Liver (tissue), 9 donors: ENCODE measurements around the gene GTPBP6. TPM values are rescaled to one million over a fixed set of nuclear protein-coding genes. Genes with fewer than 3 reads are reported as not detected.

ENCODE experiments used
- DNase-seq: peaks from one replicate; pipeline ENCODE4 v3.0.0-alpha.2; 2017; ENCODE audit warnings: low spot score
- H3K27ac ChIP-seq, 2 donors: one replicate each; pipeline ENCODE4 v1.7.0; 2013; ENCODE audit warnings: inconsistent platforms in 2 of 2, low read length in 2 of 2, control low read depth in 1 of 2, low read depth in 1 of 2, mild to moderate bottlenecking in 1 of 2
- H3K27me3 ChIP-seq, 4 donors: one replicate each; pipeline versions ENCODE4 v1.6.1 to v1.7.0; 2013; ENCODE audit warnings: low read length in 3 of 4, inconsistent platforms in 1 of 4, mild to moderate bottlenecking in 1 of 4, moderate library complexity in 1 of 4; ENCODE audit not compliant: control insufficient read depth in 4 of 4, insufficient read depth in 4 of 4
- H3K36me3 ChIP-seq, 4 donors: one replicate each; pipeline versions ENCODE4 v1.6.1 to v1.7.0; 2013; ENCODE audit warnings: low read length in 3 of 4, mild to moderate bottlenecking in 3 of 4, low read depth in 1 of 4, moderate library complexity in 1 of 4; ENCODE audit not compliant: control insufficient read depth in 4 of 4, insufficient read depth in 3 of 4
- H3K4me1 ChIP-seq, 4 donors: one replicate each; pipeline versions ENCODE4 v1.6.1 to v1.7.0; 2013; ENCODE audit warnings: low read length in 3 of 4, mild to moderate bottlenecking in 3 of 4, moderate library complexity in 1 of 4; ENCODE audit not compliant: control insufficient read depth in 4 of 4, insufficient read depth in 4 of 4
- H3K4me3 ChIP-seq, 3 donors: one replicate each; pipeline versions ENCODE4 v1.6.1 to v1.7.0; 2013; ENCODE audit warnings: low read length in 3 of 3, control low read depth in 1 of 3, low read depth in 1 of 3, mild to moderate bottlenecking in 1 of 3
- H3K9ac ChIP-seq, 2 donors: one replicate each; pipeline ENCODE4 v1.7.0; 2013; ENCODE audit warnings: low read length in 2 of 2, mild to moderate bottlenecking in 2 of 2, moderate library complexity in 2 of 2, control low read depth in 1 of 2, low read depth in 1 of 2
- H3K9me3 ChIP-seq, 4 donors: one replicate each; pipeline versions ENCODE4 v1.6.1 to v1.7.0; 2013; ENCODE audit warnings: low read length in 3 of 4; ENCODE audit not compliant: control insufficient read depth in 4 of 4
- CTCF ChIP-seq: fragments of 150-350 bp; IDR thresholded peaks from 2 replicates; pipeline ENCODE4 v1.5.1; 2017; ENCODE audit warnings: improper control_type of control experiment, low read depth, low read length; ENCODE audit not compliant: missing input control
- EGR1 ChIP-seq, 2 donors: IDR thresholded peaks; 2 replicates each; pipeline ENCODE4 v1.6.1; 2016 to 2018; ENCODE audit warnings: antibody characterized with exemption in 2 of 2, low read depth in 2 of 2
- FOXA1 ChIP-seq: IDR thresholded peaks from 2 replicates; pipeline ENCODE4 v1.6.1; 2016; ENCODE audit warnings: antibody characterized with exemption
- FOXA2 ChIP-seq: IDR thresholded peaks from 2 replicates; pipeline ENCODE4 v1.6.1; 2016; ENCODE audit warnings: antibody characterized with exemption
- GABPA ChIP-seq, 2 donors: IDR thresholded peaks in 1 of 2; conservative IDR thresholded peaks in 1 of 2; 2 replicates each; pipeline ENCODE4 v1.6.1; 2016; ENCODE audit warnings: antibody characterized with exemption in 2 of 2, mild to moderate bottlenecking in 1 of 2, moderate library complexity in 1 of 2
- MAX ChIP-seq: IDR thresholded peaks from 2 replicates; pipeline ENCODE4 v1.6.1; 2016; ENCODE audit warnings: antibody characterized with exemption
- NR2F2 ChIP-seq: IDR thresholded peaks from 2 replicates; pipeline ENCODE4 v1.6.1; 2016; ENCODE audit warnings: antibody characterized with exemption
- RAD21 ChIP-seq, 2 donors: IDR thresholded peaks; 2 replicates each; pipeline ENCODE4 v1.6.1; 2016; ENCODE audit warnings: antibody characterized with exemption in 2 of 2, mild to moderate bottlenecking in 2 of 2
- RXRA ChIP-seq, 2 donors: IDR thresholded peaks; 2 replicates each; pipeline ENCODE4 v1.6.1; 2017 to 2018; ENCODE audit warnings: antibody characterized with exemption in 2 of 2, mild to moderate bottlenecking in 1 of 2
- SP1 ChIP-seq: IDR thresholded peaks from 2 replicates; pipeline ENCODE4 v1.6.1; 2018; ENCODE audit warnings: antibody characterized with exemption, mild to moderate bottlenecking
- TAF1 ChIP-seq: conservative IDR thresholded peaks from 2 replicates; pipeline ENCODE4 v1.6.1; 2016; ENCODE audit warnings: antibody characterized with exemption, mild to moderate bottlenecking
- YY1 ChIP-seq: IDR thresholded peaks from 2 replicates; pipeline ENCODE4 v1.6.1; 2016; ENCODE audit warnings: antibody characterized with exemption, mild to moderate bottlenecking
- ZBTB33 ChIP-seq: IDR thresholded peaks from 2 replicates; pipeline ENCODE4 v1.6.1; 2016; ENCODE audit warnings: antibody characterized with exemption
- WGBS: extraction: QIAGEN DNeasy Blood & Tissue Kit; methylation state at CpG from one replicate; pipeline ENCODE4 v1.1.7; 2013; 5-methylcytosine and 5-hydroxymethylcytosine counted together
- polyA plus RNA-seq, 2 donors: library from polyadenylated mRNA; stranded (reverse) in 1 of 2; unstranded in 1 of 2; fragments of 200-250 nt in 1 of 2; fragments of >200 nt in 1 of 2; fragmentation: Nextera tagmentation in 1 of 2; extraction: Ambion mirVana in 1 of 2; gene quantifications; one replicate each; pipeline versions ENCODE4 v1.2.1 to v1.2.3, GENCODE V29; 2013 to 2015
- total RNA-seq, 2 donors: library from RNA; depleted of rRNA; stranded (reverse); fragments of >200 nt; gene quantifications; one replicate each; pipeline ENCODE4 v1.2.3, GENCODE V29; 2014
- TF ChIP-seq, protein P1 (sequence below): IDR thresholded peaks from 2 replicates; pipeline ENCODE4 v1.6.1; 2016; ENCODE audit warnings: antibody characterized with exemption, mild to moderate bottlenecking
- TF ChIP-seq, protein P2 (sequence below): IDR thresholded peaks from 2 replicates; pipeline ENCODE4 v1.6.1; 2016; ENCODE audit warnings: antibody characterized with exemption
- donor health status: healthy.
- donor health status: healthy.
- donor health status: healthy.
- donor health status: healthy.
- donor health status: healthy.

GTPBP6 gene
- total and polyA plus RNA-seq, 4 donors, result 11.3 to 29.2 (median 16.6) TPM

DNA sequence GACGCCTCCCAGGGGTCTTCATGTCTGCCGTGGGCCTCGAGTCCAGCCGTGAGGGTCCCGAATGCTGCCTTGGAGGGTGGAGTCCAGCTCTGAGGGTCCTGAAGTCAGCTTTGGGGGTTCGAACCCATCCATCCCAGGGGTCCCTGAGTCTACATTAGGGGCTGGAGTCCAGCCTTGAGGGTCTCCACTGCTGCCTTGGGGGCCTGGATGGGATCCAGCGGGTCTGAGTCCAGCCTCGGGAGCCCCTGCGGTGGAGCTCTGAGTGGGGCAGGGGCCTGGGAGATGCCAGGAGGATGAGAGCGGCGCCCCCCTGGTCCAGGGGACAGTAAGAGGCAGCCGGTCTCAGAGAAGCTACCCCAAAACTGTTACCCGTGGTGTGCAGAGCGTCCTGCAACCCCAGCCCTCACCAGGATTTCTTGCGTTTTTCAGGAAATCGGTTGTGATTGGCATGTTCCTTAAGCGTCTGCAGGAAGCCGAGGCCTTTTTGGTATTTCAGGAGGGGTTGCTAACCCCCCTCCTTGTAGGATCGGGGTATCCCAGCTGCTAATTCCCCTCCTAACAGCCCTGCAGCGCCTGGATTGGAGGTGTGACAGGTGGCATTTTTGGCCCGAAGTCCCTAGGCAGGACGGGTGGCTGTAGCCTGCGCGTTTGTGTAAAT is 1.7 kb upstream of the GTPBP6 start:
- Histone ChIP-seq H3K4me3 (peak overlapping the region; percentile 41 to 77 (median 62)), H3K4me1 (peaks cover 10 to 27% (median 15%) of the 10 kb centered on the region in 4 donors), H3K36me3 (peaks cover 0 to 4% (median under 1%) of the 10 kb centered on the region in 4 donors), H3K9me3 (no peaks in the 10 kb centered on the region), H3K27ac (no peak overlapping the region), H3K27me3 (no peaks in the 10 kb centered on the region), H3K9ac (peak overlapping the region; percentile 7 to 88)
- TF ChIP-seq ZBTB33, result no peak
- no peak for TF ChIP-seq RAD21 (IDR thresholded peaks at IDR 0.05)
- TF ChIP-seq, protein P1, sequence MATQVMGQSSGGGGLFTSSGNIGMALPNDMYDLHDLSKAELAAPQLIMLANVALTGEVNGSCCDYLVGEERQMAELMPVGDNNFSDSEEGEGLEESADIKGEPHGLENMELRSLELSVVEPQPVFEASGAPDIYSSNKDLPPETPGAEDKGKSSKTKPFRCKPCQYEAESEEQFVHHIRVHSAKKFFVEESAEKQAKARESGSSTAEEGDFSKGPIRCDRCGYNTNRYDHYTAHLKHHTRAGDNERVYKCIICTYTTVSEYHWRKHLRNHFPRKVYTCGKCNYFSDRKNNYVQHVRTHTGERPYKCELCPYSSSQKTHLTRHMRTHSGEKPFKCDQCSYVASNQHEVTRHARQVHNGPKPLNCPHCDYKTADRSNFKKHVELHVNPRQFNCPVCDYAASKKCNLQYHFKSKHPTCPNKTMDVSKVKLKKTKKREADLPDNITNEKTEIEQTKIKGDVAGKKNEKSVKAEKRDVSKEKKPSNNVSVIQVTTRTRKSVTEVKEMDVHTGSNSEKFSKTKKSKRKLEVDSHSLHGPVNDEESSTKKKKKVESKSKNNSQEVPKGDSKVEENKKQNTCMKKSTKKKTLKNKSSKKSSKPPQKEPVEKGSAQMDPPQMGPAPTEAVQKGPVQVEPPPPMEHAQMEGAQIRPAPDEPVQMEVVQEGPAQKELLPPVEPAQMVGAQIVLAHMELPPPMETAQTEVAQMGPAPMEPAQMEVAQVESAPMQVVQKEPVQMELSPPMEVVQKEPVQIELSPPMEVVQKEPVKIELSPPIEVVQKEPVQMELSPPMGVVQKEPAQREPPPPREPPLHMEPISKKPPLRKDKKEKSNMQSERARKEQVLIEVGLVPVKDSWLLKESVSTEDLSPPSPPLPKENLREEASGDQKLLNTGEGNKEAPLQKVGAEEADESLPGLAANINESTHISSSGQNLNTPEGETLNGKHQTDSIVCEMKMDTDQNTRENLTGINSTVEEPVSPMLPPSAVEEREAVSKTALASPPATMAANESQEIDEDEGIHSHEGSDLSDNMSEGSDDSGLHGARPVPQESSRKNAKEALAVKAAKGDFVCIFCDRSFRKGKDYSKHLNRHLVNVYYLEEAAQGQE, result peak; percentile 39
- TF ChIP-seq MAX, result no peak
- 3% methylated on average over 24 of the region's 24 CpGs for WGBS
- DNase-seq, result no peak

DNA sequence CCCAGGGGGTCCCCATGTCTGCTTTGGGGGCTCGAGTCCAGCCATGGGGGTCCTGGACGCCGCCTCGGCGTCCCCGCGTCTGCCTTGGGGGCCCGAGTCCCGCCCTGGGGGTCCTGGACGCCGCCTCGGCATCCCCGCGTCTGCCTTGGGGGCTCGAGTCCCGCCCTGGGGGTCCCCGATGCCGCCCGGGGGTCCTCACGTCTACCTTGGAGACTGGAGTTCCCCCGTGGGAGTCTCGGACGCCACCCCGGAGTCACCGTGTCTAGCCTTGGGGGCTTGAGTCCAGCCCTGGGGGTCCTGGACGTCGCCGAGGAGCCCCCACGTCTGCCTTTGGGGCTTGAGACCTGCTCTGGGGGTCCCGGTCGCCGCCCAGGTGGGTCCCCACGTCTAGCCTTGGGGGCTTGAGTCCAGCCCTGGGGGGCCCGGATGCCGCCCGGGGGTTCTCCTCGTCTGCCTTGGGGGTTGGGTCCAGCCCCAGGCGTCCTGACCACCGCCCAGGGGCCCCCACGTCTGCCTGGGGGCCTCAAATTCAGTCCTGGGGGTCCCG is 1.1 kb upstream of the GTPBP6 start:
- TF ChIP-seq RXRA (IDR thresholded peaks at IDR 0.05) (no peak), FOXA2 (no peak), GABPA (IDR thresholded peaks at IDR 0.05 in 1 of 2, conservative IDR thresholded peaks at IDR 0.05 in 1 of 2) (no peak), NR2F2 (no peak), ZBTB33 (no peak), CTCF (no peak), FOXA1 (no peak), RAD21 (IDR thresholded peaks at IDR 0.05) (no peak), SP1 (no peak), EGR1 (IDR thresholded peaks at IDR 0.05; ENCODE audit: low read depth in 2 of 2) (no peak), TAF1 (no peak), MAX (no peak), YY1 (no peak)
- TF ChIP-seq, protein P2, sequence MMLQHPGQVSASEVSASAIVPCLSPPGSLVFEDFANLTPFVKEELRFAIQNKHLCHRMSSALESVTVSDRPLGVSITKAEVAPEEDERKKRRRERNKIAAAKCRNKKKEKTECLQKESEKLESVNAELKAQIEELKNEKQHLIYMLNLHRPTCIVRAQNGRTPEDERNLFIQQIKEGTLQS, result no peak
- Histone ChIP-seq H3K4me3 (peak overlapping the region; percentile 62 to 79 (median 77)), H3K9ac (peak overlapping the region; percentile 65 to 88), H3K36me3 (peaks cover 2 to 9% (median 5%) of the 10 kb centered on the region in 4 donors), H3K9me3 (no peaks in the 10 kb centered on the region), H3K4me1 (peaks cover 10 to 27% (median 15%) of the 10 kb centered on the region in 4 donors), H3K27ac (peak overlapping the region in 1 of 2 donors; percentile 49), H3K27me3 (no peaks in the 10 kb centered on the region)
- peak; percentile 44 for DNase-seq
- WGBS, result under 1% methylated on average over 41 of the region's 41 CpGs
